Left colon (tissue), 2 donors: Measurements from ENCODE around the gene CRYBG2. TPM values are rescaled to one million over a fixed set of nuclear protein-coding genes. Genes with fewer than 3 reads are reported as not detected.
"Not testable (repeated sequence)": the region's sequence is repeated elsewhere in the genome, so short reads cannot be mapped to it uniquely, and the experiment has no call there.

Experiments used
- ATAC-seq: fragments of 200-7000 bp; cut with Tn5 transposase; one replicate; pipeline ENCODE4 v1.9.1; 2020; ENCODE audit warnings: mild to moderate bottlenecking, moderate library complexity
- DNase-seq, 2 donors: peaks; one replicate each; pipeline ENCODE4 v3.0.0-alpha.2; 2020
- intact Hi-C, 2 donors: fragments of 100-400 bp; cut with DNase I in 1 of 2; cut with micrococcal nuclease in 1 of 2; formaldehyde crosslinking; loops; one replicate each; pipeline versions ENCODE4 v1.11.2 to v1.14.0; 2022; cut with DNase I, micrococcal nuclease
- total RNA-seq, 2 donors: library from RNA; stranded (reverse); fragmentation: NEBNext Ultra II Directional; extraction: Animal tissue kit (Norgen Biotek cat#: 25700); gene quantifications; one replicate each; pipeline ENCODE4 v1.2.1, GENCODE V29; 2021
- donor health status: DM: no; HTN: no; CAD: no.
- donor health status: DM: yes; HTN: yes; CAD: no.

CRYBG2 gene
- total RNA-seq, 2 donors from 2014 or later: 21.5 to 69.3 TPM

DNA sequence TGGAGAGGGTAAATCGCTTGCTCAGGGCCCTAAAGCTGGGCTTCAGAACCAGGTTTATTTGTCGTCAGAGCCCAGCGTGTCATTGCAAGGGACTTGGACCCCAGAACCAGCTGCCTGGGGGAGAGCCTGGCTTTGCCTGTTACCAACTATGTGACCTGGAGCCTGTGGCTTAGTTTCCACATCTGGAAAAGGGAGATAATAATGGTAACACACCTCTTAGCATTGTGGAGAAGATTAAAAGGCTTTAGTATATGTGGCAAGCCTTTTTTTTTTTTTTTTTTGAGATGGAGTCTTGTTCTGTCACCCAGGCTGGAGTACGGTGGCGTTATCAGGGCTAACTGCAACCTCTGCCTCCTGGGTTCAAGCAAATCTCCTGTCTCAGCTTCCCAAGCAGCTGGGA lies 23.7 kb downstream of the CRYBG2 start:
- no peak for DNase-seq
- no peak for ATAC-seq
- intact Hi-C loops: no loop called here

DNA sequence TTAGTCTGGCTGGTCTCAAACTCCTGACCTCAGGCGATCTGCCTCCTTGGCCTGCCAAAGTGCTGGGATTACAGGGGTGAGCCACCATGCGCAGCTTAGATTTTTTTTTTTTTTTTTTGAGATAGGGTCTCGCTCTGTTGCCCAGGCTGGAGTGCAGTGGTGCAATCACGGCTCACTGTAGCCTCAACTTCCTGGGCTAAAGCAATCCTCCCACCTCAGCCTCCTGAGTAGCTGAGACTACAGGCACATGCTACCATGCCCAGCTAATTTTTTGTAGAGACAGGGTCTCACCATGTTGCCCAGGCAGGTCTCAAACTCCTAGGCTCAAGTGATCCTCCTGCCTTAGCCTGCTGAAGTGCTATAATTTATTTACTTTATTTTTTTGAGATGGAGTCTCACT lies 24.6 kb downstream of the CRYBG2 start:
- intact Hi-C loops: loop anchor here in 1 of 2 donors (10.0 kb wide), 1 partner anchor 55 kb away; no protein-coding TSS in a partner anchor

DNA sequence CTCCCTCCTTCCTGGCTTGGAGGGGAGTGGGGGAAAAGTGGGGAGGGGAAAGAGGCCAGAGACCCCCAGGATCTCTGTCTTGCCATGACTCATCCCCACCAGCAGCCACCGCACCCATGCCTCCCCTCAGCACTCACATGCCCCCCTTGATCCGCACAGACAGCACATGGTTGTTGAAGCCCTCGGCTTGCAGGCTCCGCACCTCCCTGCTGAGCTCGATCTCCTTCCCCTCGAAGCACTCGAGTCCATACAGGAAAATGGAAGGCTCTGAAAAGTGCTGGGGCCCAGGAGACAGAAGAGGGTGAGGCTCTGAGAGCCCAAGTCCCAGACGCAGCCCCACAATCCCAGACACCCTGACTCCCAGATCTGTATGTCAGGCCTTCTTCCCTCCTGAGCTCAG lies 25.3 kb downstream of the CRYBG2 start:
- no peak for DNase-seq

More for the DNA sequence above, 24.6 kb downstream of the CRYBG2 start:
- not testable (repeated sequence) for DNase-seq, ATAC-seq

GRCh38 chr1:26327956-26328362 lies 26.0 kb downstream of the CRYBG2 start:
- intact Hi-C loops: loop anchor here in 1 of 2 donors (10.0 kb wide), 1 partner anchor 53 kb away; no protein-coding TSS in a partner anchor
- ATAC-seq (no peak), DNase-seq (no peak)

More for the DNA sequence above, 25.3 kb downstream of the CRYBG2 start:
- no peak for ATAC-seq
- intact Hi-C loops: loop anchor here in 1 of 2 donors (10.0 kb wide), 1 partner anchor 54 kb away; no protein-coding TSS in a partner anchor

DNA sequence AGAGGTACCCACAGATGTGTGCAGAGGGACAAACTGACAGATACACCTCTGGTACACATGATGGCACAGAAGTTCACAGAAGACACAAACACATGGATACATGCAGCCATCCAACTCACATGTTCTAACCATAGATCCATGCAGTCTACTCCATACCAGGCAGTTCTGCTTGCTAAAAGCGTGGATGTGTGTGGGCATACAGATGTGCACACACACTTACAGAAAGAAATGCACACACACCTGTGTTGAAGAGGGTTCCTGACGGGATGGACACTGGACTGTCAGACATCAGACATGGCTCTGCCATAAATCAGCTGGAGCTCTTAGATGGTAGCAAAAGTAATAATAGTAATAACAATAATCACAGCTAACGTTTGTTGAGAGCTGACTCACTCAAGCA lies 29.4 kb downstream of the CRYBG2 start:
- DNase-seq (no peak), ATAC-seq (no peak)
- intact Hi-C loops: loop anchor here in 1 of 2 donors (10.0 kb wide), 1 partner anchor 50 kb away; no protein-coding TSS in a partner anchor

DNA sequence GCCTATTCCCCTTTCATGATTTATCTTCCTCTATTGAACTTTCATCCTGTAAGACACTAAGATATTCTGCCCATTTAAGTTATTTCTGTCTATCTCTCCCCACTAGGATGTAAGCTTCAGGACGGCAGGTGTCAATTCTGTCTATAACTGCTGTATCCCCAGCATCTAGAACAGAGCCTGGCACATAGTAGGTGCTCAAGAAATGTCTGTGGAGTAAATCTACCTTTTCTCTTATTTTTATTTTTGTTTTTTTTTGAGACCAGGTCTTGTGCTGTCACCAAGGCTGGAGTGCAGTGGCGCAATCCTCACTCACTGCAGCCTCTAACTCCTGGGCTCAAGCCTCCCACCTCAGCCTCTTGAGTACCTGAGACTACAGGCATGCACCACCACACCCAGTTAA lies 30.5 kb downstream of the CRYBG2 start:
- intact Hi-C loops: loop anchor here (2.0 to 10.0 kb wide), 2 partner anchors 49 kb away; no protein-coding TSS in a partner anchor
- DNase-seq: no peak
- ATAC-seq: no peak

GRCh38 chr1:26322042-26322331 lies 31.9 kb downstream of the CRYBG2 start:
- DNase-seq (no peak), ATAC-seq (no peak)
- intact Hi-C loops: loop anchor here (2.0 to 10.0 kb wide), 2 partner anchors 47 kb away; no protein-coding TSS in a partner anchor

DNA sequence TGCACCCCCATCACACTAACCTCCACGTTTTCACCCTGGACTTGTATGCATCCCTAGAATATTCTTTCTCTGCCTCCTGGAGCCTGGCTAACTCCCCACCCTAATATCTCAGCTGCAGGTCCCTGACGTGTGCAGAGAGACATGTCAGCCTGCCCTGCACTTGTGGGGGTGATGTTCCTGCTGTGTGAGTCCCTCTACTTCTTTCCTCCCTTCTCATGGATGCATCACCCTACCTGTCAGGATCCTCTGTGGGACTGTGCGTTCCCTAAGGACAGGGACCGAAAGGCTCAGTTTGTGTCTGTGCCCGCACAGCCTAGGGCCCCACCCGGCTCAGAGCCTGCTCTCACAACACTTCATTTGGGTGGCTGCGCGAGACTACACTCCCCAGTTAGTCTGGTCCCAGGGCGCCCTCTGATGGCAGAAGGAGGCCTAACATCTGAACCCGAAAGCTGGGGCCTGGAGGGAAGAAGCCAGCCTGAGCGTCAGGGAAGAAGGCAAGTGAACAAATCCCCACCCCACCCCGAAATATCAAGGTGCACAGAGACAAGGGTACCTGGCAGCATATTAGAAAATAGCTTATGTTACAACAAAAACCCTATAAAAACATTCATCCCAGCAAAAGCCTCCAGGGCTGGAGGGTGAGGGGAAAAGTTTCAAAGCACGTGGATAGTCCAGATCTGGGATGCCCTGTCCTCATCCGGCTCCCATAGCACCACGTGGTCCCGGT lies 32.5 kb downstream of the CRYBG2 start:
- intact Hi-C loops: loop anchor here (2.0 to 10.0 kb wide), 2 partner anchors 47 kb away; no protein-coding TSS in a partner anchor
- ATAC-seq (peak; percentile 91), DNase-seq (peak; percentile 89 to 96)

DNA sequence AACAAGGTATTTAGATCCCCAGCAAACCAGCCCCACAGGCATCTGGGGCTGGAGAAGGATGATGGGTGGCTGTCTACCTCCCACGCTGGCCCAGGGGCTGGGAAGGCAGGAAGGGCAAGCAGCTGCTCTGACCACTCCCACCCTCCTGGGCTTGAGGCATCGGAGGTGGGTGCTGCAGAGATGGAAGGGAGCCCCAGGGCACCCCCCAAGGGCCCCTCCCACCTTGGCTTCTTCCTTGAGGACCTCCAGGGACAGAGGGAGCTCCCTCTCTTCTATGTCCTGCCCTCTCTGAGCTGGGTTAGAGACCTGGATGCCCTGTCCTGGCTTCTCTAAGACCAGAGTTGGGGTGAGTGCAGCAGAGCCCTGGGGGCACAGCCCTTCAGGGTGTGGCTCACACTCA lies 33.0 kb downstream of the CRYBG2 start:
- DNase-seq: no peak
- ATAC-seq: no peak

DNA sequence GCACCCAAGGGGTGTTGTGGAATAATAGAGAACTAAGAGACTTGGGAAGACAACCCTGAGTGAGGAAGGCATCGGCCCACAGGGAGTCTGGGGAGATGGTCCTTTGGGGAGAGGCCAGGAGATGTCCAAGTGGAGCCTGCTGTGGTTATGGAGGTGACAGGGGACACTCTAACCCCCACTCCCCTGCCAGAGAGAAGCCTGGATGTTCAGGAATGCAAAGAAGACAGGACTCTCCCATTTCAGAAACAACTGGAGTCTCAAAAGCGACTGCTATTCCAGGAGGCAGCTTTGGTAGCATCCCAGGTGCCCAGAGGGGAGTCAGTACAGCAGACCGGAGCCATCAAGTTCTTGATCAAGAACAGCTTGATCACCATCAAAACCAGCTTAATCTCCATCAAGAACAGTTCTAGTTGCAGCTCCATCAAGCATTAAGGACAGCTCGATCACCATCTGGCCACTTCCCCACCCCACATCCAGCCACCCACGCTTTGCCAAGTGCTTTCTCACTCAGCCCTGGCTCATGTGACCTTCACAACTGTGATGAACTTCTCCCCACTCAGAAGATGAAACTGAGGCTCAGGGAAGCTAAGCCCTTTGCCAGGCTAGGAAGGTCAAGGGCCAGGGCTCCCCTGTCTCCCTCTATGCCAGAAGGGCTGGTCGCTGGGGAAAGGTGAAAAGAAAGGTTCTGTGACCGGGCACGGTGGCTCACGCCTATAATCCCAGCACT lies 35.4 kb downstream of the CRYBG2 start:
- ATAC-seq: no peak
- intact Hi-C loops: no loop called here

More for the DNA sequence above, 33.0 kb downstream of the CRYBG2 start:
- intact Hi-C loops: loop anchor here in 1 of 2 donors (10.0 kb wide), 1 partner anchor 46 kb away; no protein-coding TSS in a partner anchor

DNA sequence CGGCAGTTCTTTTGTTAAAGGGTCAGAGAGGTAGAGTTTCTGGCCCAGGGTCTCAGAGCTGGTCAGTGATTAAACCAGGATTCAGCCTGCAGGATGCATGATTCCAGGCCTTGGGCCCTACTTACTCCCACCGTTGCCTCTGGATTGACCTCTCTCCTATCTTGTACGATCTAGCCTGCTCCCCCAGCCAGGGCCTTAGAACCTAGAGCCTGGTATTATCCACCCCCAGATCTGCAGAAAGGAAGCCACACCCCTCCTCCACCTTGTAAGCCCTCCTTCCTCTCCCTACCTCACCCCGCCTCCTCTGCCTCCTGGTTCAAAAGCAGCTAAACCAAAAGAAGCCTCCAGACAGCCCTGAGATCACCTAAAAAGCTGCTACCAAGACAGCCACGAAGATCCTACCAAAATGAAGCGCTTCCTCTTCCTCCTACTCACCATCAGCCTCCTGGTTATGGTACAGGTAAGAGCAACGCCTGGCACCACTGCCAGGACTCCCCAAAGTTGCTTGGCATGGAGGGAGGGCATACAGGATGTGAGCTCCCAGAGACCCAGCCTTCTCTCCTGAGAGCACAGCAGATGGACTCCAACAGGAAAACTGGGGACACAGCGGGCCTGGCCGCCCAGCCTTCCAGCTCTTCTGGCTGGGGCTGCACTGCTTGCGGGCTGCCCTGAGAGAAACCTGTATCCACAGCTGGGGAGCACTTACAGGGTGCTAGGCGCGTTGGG lies 36.2 kb downstream of the CRYBG2 start, which contains the start of gene CD52:
TSS of gene CD52 (plus strand) at position 347 of the 726 bp plus-strand sequence. CDS start at position 407, 60 bp downstream.
- intact Hi-C loops: no loop called here
- peak; percentile 35 to 43 for DNase-seq
- ATAC-seq: no peak

More for the DNA sequence above, 35.4 kb downstream of the CRYBG2 start:
- peak; percentile 38 to 51 for DNase-seq

DNA sequence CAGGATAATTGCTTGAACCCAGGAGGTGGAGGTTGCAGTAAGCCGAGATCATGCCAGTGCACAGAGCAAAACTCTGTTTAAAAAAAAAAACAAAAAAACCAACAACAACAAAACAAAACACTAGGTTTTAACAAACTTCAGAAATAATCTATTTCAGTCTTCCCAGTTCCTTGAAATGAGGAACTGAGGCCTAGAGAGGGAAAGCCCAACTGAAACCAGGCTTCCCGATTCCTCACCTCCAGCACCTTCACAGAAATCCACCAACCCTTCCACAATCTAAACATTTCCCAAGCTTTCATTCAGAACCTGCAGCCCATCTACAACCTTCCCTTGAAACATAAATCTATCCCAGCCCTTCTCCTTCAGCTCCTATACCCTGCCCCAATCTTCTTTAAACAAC lies 36.8 kb downstream of the CRYBG2 start:
- intact Hi-C loops: no loop called here
- ATAC-seq (no peak), DNase-seq (no peak)

DNA sequence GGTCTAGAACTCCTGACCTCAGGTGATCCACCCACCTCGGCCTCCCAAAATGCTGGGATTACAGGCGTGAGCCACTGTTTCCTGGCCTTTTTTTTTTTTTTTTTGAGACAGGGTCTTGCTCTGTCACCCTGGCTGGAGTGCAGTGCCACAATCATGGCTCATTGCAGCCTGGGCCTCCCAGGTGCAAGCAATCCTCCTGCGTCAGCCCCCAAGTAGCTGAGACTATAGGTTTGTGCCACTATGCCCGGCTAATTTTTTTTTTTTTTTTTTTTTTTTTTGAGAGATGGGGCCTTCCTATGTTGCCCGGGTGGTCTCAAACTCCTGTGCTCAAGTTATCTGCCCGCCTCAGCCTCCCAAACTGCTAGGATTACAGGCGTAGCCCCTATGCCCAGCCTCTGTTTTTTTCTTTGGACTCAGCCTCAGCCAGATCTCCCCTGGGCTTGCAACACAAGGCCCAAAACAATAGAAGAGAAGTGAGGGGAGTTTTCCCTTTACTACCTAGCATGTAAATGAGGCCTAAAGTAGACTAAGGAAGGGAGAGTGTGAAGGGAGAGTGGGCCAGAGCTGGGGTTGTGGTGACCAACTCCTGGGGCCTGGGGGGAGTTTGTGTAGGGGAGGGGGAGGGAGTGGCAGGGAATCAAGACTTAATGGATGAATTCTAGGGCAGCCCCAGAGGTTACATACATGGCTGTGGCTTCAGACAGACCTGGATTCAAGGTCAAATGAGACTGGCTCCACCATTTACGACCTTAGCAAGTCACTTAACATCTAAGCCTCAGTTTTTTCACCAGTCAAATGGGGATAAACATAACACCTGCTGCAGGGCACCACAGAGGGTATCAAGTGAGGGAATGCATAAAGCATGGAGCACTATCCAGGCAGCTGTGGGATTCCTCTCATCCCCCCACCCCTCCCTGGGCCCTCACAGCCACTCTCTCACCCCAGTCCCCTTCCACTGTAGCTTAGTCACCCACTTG lies 37.8 kb downstream of the CRYBG2 start:
- ATAC-seq (no peak), DNase-seq (no peak)
- intact Hi-C loops: no loop called here

DNA sequence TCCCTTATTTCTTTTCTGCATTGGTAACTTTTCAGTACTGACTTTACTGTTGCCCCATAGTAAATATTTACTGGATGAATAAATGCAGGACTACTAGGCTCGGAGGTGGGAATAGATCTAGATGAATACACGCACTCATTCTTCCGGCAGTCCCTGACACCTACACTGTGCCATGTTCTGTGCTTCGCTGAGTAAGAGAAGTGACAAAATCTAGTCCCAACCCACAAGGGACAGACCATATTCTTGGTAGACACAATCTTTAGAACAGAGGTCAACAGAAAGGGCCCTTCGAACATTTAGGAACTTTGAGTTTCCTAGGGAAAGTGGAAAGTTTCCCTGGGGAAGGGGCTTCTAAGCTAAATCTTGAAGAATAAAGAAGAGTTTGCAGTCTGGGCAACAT lies 39.4 kb downstream of the CRYBG2 start:
- intact Hi-C loops: no loop called here
- no peak for DNase-seq
- no peak for ATAC-seq

GRCh38 chr1:26307966-26308899 lies 45.7 kb downstream of the CRYBG2 start:
- intact Hi-C loops, ATAC-seq, DNase-seq: not testable (repeated sequence)

GRCh38 chr1:26307363-26307781 lies 46.6 kb downstream of the CRYBG2 start:
- no peak for DNase-seq
- intact Hi-C loops: no loop called here
- ATAC-seq: no peak
